Pancreas (tissue), 10 donors: ENCODE measurements around the gene PLEKHA1. TPM values are rescaled to one million over a fixed set of nuclear protein-coding genes. Genes with fewer than 3 reads are reported as not detected.
A peak's percentile ranks its signal among the peaks of the same experiment; 100 is the strongest.

Experiments
- ATAC-seq, 4 donors: fragments of 200-7000 bp; cut with Tn5 transposase; one replicate each; pipeline versions ENCODE4 v1.8.0 to v1.9.1; 2020; ENCODE audit warnings: mild to moderate bottlenecking in 4 of 4, moderate library complexity in 4 of 4
- DNase-seq, 6 donors: peaks; one replicate each; pipeline ENCODE4 v3.0.0-alpha.2; 2020
- FAIRE-seq: peaks from 2 replicates; lab custom pipeline; 2012; peaks lifted over from hg19 to GRCh38; lab: Jason Lieb, UNC
- H3K27ac ChIP-seq, 4 donors: fragments of 200-600 bp; sonication (generic); 1 replicate in 3 of 4; 2 replicates in 1 of 4; pipeline versions ENCODE4 v1.5.0 to v1.8.0; 2020
- H3K27me3 ChIP-seq, 4 donors: fragments of 200-600 bp; one replicate each; pipeline ENCODE4 v1.8.0; 2021
- H3K36me3 ChIP-seq, 3 donors: fragments of 200-600 bp; sonication (generic) in 1 of 3; one replicate each; pipeline versions ENCODE4 v1.5.0 to v1.8.0; 2020 to 2021
- H3K4me1 ChIP-seq, 3 donors: fragments of 200-600 bp; one replicate each; pipeline ENCODE4 v1.8.0; 2021
- H3K4me3 ChIP-seq, 4 donors: fragments of 200-600 bp; sonication (generic) in 2 of 4; one replicate each; pipeline versions ENCODE4 v1.5.0 to v1.8.0; 2020 to 2021
- H3K9me3 ChIP-seq, 4 donors: fragments of 200-600 bp; one replicate each; pipeline ENCODE4 v1.8.0; 2021
- WGBS, 2 donors: extraction: QIAGEN DNeasy Blood & Tissue Kit; methylation state at CpG; one replicate each; pipeline ENCODE4 v1.1.7; 2013; 5-methylcytosine and 5-hydroxymethylcytosine counted together
- intact Hi-C, 3 donors: fragments of 100-400 bp; cut with DNase I; formaldehyde crosslinking; loops; one replicate each; pipeline versions ENCODE4 v1.11.1 to v1.14.2; 2022
- polyA plus RNA-seq, 2 donors: library from polyadenylated mRNA; stranded (reverse); fragments of 200-250 nt; gene quantifications; one replicate each; pipeline ENCODE4 v1.2.3, GENCODE V29; 2013
- total RNA-seq, 6 donors: library from RNA; stranded (reverse); fragmentation: NEBNext Ultra II Directional in 4 of 6; extraction: Animal tissue kit (Norgen Biotek cat#: 25700) in 4 of 6; gene quantifications; one replicate each; pipeline versions ENCODE4 v1.2.1 to v1.2.4, GENCODE V29; 2021 to 2023
- TF ChIP-seq, protein P1 (sequence below), 4 donors: fragments of 200-600 bp; sonication (generic) in 3 of 4; IDR thresholded peaks; one replicate each; pipeline versions ENCODE4 v1.5.0 to v1.8.0; 2021; ENCODE audit warnings: antibody characterized with exemption in 4 of 4
- donor health status: healthy with polysubstance abuse.
- donor health status: DM: no; HTN: no; CAD: no; lungs with moderate emphysema.
- donor health status: DM: no; HTN: no; CAD: no.
- donor health status: control.
- donor health status: control.
- donor health status: Bipolar disorder and iron deficiency.
- donor health status: DM: yes; HTN: yes; CAD: no.
- donor health status: DM: no; HTN: no; CAD: no.
- donor health status: DM: no; HTN: no; CAD: no.
- donor health status: DM: yes; HTN: yes; CAD: no.

Gene PLEKHA1
- total and polyA plus RNA-seq, 8 donors: 8.8 to 31.6 (median 20.4) TPM

DNA sequence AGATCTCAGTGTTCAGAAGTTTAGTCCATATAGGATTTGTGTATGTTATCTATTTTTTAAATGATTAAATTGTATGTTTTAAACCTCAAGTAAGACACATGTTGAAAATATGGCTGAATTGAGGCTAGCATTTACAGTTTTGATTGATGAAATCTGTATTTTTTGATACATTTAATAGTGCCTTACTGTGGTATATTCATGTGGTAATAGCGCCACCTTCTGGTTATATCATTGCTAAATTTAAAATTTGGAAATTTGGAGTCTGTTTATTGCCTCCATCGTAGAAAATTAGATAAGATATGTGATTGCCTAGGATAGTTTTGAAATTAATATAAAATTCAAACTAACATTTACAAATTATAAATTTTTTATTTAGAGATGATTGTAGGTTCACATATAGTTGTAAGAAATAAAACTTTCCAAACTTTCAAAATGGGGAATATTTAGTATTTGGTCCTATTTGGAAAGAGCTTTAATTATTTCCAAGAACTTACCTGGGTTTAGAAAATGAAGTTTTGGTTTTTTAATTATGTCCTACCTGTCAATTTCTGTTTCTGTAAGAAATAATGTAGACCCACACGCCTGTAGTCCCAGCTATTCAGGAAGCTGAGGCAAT is 60.8 kb downstream of the PLEKHA1 start:
- 32 to 33% methylated on average over 3 of the region's 3 CpGs for WGBS, 2 donors
- H3K9me3 ChIP-seq: no peaks in the 10 kb centered on the region
- ATAC-seq (peak; percentile 40 to 71 (median 66)), DNase-seq (no peak), FAIRE-seq (peak; percentile 98)
- H3K27me3 ChIP-seq: no peaks in the 10 kb centered on the region
- intact Hi-C loops: loop anchor here in 2 of 3 donors (5.0 to 10.0 kb wide), 2 partner anchors 91 to 138 kb away; no protein-coding TSS in a partner anchor
- H3K4me3 ChIP-seq: no peak overlapping the region
- TF ChIP-seq, protein P1, sequence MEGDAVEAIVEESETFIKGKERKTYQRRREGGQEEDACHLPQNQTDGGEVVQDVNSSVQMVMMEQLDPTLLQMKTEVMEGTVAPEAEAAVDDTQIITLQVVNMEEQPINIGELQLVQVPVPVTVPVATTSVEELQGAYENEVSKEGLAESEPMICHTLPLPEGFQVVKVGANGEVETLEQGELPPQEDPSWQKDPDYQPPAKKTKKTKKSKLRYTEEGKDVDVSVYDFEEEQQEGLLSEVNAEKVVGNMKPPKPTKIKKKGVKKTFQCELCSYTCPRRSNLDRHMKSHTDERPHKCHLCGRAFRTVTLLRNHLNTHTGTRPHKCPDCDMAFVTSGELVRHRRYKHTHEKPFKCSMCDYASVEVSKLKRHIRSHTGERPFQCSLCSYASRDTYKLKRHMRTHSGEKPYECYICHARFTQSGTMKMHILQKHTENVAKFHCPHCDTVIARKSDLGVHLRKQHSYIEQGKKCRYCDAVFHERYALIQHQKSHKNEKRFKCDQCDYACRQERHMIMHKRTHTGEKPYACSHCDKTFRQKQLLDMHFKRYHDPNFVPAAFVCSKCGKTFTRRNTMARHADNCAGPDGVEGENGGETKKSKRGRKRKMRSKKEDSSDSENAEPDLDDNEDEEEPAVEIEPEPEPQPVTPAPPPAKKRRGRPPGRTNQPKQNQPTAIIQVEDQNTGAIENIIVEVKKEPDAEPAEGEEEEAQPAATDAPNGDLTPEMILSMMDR (IDR thresholded peaks at IDR 0.05): peak; percentile 14 to 51 (median 45)
- H3K4me1 ChIP-seq: no peaks in the 10 kb centered on the region
- no peak overlapping the region for H3K27ac ChIP-seq
- peaks cover 0 to 6% (median 0%) of the 10 kb centered on the region in 3 donors for H3K36me3 ChIP-seq

DNA sequence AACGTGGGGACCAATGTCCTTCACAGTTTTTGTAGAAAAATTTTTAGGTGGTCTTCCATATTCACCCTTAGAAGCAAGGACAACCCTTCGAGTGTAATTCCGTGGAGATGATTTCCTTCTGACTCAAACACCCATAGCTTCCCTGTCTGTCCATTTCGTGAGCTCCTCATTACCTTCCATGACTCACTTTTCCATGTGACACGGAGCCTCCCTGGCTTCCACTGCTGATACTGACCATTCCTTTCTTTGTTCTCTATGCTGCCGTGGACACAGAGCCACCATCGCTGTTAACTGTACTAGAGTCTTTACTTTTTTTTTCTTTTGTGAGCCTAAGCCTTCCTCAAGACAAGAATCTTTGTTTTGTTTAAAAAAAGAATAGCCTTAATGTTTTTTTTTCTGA is 67.5 kb downstream of the PLEKHA1 start:
- Histone ChIP-seq H3K27ac (no peak overlapping the region), H3K9me3 (no peaks in the 10 kb centered on the region), H3K4me3 (no peak overlapping the region), H3K27me3 (no peaks in the 10 kb centered on the region), H3K36me3 (no peaks in the 10 kb centered on the region), H3K4me1 (no peaks in the 10 kb centered on the region)
- intact Hi-C loops: no loop called here
- WGBS, 2 donors: 69 to 79% methylated on average over 7 of the region's 7 CpGs
- ATAC-seq (no peak), DNase-seq (no peak), FAIRE-seq (no peak)
- TF ChIP-seq, protein P1 (IDR thresholded peaks at IDR 0.05): no peak

DNA sequence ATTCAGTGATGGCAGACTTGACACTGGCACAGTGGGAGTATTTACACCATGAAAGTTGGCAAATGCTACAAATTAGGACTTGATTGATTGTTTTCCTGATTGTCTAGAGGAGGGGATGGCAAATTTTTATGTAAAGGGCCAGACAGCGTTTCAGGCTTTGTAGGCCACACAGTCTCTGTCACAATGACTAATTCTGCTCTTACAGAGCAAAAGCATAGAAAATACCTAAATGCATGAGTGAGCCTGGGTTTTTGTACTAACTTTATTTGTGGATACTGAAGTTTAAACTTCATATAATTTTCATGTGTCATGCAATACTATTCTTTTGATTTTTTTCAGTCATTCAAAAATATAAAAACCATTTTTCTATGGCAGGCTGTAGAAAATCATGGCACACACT is 71.0 kb downstream of the PLEKHA1 start:
- H3K4me3 ChIP-seq: no peak overlapping the region
- no peak overlapping the region for H3K27ac ChIP-seq
- H3K4me1 ChIP-seq: no peaks in the 10 kb centered on the region
- TF ChIP-seq, protein P1 (IDR thresholded peaks at IDR 0.05): no peak
- ATAC-seq (no peak), DNase-seq (no peak), FAIRE-seq (no peak)
- WGBS, 2 donors: 81 to 92% methylated on average over 1 of the region's 1 CpG
- no peaks in the 10 kb centered on the region for H3K9me3 ChIP-seq
- H3K36me3 ChIP-seq: no peaks in the 10 kb centered on the region
- intact Hi-C loops: no loop called here
- H3K27me3 ChIP-seq: no peaks in the 10 kb centered on the region

DNA sequence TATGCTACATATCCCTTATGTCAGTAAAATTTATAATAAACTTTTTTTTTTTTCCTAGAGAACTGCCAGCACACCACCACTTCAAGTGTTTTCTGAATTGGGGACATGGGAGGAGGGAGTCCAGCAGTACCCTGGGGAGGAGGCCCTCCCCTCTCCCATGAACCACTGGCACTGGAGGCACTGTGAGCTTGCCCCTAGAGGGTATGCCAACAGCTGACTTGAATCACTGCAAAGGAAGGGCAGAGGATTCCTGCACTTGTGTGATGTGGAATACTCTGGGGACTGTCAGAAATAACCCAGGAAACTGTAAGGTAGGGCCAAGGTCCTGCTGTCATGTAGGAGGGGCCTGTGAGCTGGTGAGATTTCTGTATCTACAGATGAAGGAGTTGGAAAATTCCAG is 71.4 kb downstream of the PLEKHA1 start:
- ATAC-seq: no peak
- no peaks in the 10 kb centered on the region for H3K9me3 ChIP-seq
- intact Hi-C loops: no loop called here
- no peak overlapping the region for H3K27ac ChIP-seq
- DNase-seq: no peak
- no peak for FAIRE-seq
- no peaks in the 10 kb centered on the region for H3K36me3 ChIP-seq
- H3K4me1 ChIP-seq: no peaks in the 10 kb centered on the region
- no peak overlapping the region for H3K4me3 ChIP-seq
- TF ChIP-seq, protein P1 (IDR thresholded peaks at IDR 0.05): no peak
- H3K27me3 ChIP-seq: no peaks in the 10 kb centered on the region

- intact Hi-C loops: no loop called here
- Histone ChIP-seq H3K36me3 (no peaks in the 10 kb centered on the region), H3K27me3 (no peaks in the 10 kb centered on the region), H3K27ac (no peak overlapping the region), H3K9me3 (no peaks in the 10 kb centered on the region), H3K4me1 (no peaks in the 10 kb centered on the region), H3K4me3 (no peak overlapping the region)
- FAIRE-seq (no peak), ATAC-seq (no peak), DNase-seq (no peak)
- WGBS, 2 donors: 74 to 82% methylated on average over 2 of the region's 2 CpGs
- TF ChIP-seq, protein P1 (IDR thresholded peaks at IDR 0.05): no peak
Observed at GRCh38 chr10:122446668-122447423, 72.3 kb downstream of the PLEKHA1 start.
